22Rv1 (cell line): ENCODE measurements around the gene SPOCK3.

ENCODE experiments used
- H3K27ac ChIP-seq: fragments of 450-650 bp; 2 replicates; pipeline ENCODE4 v1.5.1; 2017
- ZFX ChIP-seq: fragments of 450-650 bp; IDR thresholded peaks from 2 replicates; pipeline ENCODE4 v1.6.1; 2017; ENCODE audit warnings: antibody characterized with exemption, borderline replicate concordance
- TF ChIP-seq, protein P1 (sequence below): fragments of 450-650 bp; IDR thresholded peaks from 2 replicates; pipeline ENCODE4 v1.5.1; 2017; ENCODE audit warnings: mild to moderate bottlenecking

SPOCK3 gene

DNA sequence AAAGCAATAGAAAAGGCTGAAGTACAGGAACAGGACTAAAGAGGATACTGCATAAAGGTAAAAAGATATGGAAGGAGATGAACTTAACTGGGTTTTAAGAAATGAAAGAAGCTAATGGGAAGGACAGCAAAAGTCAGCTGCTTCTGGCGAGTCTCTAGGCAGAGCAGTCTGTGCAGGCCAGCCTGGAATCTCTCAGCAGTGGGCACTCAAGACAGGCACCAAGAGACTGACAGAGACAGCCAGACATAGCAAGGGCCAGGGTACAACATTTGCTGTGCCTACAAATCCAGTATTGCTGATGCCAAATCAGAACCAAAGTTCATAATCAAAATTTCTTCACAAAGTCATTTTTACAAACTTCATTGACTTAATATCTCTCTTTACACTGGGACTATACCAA is 62.4 kb downstream of the SPOCK3 start:
- TF ChIP-seq, protein P1, sequence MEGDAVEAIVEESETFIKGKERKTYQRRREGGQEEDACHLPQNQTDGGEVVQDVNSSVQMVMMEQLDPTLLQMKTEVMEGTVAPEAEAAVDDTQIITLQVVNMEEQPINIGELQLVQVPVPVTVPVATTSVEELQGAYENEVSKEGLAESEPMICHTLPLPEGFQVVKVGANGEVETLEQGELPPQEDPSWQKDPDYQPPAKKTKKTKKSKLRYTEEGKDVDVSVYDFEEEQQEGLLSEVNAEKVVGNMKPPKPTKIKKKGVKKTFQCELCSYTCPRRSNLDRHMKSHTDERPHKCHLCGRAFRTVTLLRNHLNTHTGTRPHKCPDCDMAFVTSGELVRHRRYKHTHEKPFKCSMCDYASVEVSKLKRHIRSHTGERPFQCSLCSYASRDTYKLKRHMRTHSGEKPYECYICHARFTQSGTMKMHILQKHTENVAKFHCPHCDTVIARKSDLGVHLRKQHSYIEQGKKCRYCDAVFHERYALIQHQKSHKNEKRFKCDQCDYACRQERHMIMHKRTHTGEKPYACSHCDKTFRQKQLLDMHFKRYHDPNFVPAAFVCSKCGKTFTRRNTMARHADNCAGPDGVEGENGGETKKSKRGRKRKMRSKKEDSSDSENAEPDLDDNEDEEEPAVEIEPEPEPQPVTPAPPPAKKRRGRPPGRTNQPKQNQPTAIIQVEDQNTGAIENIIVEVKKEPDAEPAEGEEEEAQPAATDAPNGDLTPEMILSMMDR: no peak
- TF ChIP-seq ZFX: no peak
- no peak overlapping the region for H3K27ac ChIP-seq

DNA sequence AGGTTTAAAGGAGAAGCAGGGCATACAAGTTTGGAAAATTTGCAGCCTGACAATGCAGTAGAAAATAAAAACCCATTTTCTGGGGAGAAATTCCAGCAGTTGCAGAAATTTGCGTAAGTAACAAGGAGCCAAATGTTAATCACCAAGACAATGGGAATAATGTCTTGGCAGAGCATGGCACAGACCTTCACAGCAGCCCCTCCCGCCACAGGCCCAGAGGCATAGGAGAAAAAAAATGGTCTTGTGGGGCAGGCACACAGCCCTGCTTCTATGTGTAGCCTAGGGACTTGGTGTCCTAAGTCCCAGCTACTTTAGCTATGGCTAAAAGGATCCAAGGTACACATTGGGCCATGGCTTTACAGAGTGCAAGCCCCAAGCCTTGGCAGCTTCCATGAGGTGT is 65.7 kb downstream of the SPOCK3 start:
- no peak overlapping the region for H3K27ac ChIP-seq
- no peak for TF ChIP-seq ZFX
- TF ChIP-seq, protein P1: no peak

DNA sequence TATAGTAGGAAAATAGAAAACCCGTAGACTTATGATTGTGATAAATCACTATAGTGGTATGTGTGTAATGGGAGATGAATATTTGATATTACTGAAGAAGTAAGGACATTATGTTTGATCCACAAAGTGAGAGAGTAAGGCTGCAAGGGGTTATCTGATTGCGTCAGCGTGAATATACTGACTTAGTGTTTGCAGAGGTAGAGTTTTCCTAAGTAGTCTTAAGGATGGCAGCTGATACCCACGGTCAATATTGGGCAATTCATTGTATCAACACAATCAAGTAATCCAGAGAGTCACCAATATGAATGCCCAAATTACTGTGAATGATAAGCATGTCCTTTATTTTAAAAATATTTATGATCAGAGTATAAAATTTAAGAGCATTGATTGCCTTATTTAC is 83.7 kb downstream of the SPOCK3 start:
- H3K27ac ChIP-seq: no peak overlapping the region
- no peak for TF ChIP-seq ZFX
- TF ChIP-seq, protein P1: no peak

DNA sequence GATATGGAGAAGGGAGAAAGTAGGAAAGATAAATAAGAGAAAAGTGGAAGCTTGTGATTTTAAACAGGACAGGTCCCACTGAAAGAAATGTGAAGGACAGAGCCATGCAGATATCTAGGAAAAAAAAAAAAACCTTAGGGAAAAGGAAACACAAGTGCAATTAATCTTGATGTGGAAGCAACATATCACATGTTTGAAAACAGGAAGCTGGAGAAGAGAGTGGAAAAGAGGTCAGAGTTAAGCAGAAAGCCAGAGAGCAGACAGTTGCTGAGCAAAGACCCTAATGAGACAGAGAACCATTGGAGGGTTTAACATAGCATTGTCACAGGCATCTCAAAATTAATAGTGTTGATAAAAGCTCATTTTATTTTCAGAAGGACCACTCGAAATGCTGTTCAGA is 89.7 kb downstream of the SPOCK3 start:
- TF ChIP-seq, protein P1: no peak
- no peak for TF ChIP-seq ZFX
- H3K27ac ChIP-seq: no peak overlapping the region

DNA sequence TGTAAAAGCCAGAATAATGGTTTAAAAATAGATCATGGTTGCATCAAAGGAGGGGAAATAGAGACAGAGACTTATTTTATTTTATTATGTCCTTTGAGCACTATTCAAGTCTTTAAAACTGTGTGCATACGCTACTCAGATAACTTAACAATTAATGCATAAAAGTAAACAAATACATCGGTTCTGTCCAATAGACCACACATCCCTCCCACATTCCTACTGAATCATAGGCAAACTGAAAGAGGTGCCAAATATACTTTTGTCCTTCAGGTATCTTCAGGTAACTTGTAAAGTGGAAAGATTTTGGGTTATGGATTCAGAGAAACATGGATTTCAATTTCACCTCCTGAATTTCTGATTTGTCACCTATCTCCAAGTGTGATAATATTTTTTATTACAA is 91.3 kb downstream of the SPOCK3 start:
- no peak overlapping the region for H3K27ac ChIP-seq
- no peak for TF ChIP-seq ZFX
- TF ChIP-seq, protein P1: no peak

DNA sequence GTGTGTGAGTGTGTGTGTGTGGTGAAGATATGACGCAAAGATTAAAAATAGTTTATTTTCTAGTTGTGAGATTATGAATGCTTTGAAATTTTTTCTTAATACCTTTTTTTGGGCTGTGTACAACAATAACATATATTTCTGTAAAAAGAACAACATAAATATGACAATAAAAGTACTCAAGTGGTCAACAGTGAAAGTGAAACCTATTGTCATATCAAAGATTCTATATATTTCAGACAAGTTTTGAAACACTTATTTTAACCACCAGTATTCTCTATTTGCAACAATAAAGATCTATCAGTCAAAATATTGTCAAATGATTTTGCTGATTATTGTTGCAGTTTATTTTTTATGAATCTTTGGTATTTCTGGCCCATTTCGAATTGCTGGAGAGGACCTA is 98.0 kb downstream of the SPOCK3 start:
- no peak for TF ChIP-seq ZFX
- TF ChIP-seq, protein P1: no peak
- H3K27ac ChIP-seq: no peak overlapping the region

DNA sequence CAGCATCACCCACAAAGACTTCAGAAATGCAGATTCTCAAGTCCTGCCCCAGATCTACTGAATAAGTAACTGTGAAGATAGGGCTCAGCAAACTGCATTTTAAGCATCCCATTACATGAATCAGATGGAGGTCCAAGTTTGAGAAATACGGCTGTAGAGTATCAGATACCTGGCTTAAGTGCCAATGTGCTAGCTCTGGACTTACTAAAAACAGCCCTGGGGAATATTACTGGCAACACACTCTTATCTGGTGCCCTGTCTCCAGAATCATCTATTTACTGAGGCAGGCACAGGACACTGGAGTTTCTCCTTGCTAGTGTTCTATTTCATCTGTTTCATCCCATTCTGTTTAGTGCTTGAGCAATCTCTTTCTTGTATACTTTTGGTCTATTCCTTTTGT is 105.1 kb downstream of the SPOCK3 start:
- TF ChIP-seq, protein P1: no peak
- TF ChIP-seq ZFX: no peak
- no peak overlapping the region for H3K27ac ChIP-seq
